A549 treated with DMSO at 1 μM for 4 hours (cell line): ENCODE data around the gene ZNF507. TPM values are rescaled to one million over a fixed set of nuclear protein-coding genes. Genes with fewer than 3 reads are reported as not detected.

Experiments used
- total RNA-seq: library from RNA; stranded (reverse); fragments of 200-300 nt; extraction: Qiagen RNA extraction; gene quantifications from 5 replicates; pipeline ENCODE4 v1.2.3, GENCODE V29; 2022; ENCODE audit warnings: low read depth

Gene ZNF507
- 15.1 to 21.9 TPM (median 19.0 TPM) in 5 replicates for total RNA-seq

DNA sequence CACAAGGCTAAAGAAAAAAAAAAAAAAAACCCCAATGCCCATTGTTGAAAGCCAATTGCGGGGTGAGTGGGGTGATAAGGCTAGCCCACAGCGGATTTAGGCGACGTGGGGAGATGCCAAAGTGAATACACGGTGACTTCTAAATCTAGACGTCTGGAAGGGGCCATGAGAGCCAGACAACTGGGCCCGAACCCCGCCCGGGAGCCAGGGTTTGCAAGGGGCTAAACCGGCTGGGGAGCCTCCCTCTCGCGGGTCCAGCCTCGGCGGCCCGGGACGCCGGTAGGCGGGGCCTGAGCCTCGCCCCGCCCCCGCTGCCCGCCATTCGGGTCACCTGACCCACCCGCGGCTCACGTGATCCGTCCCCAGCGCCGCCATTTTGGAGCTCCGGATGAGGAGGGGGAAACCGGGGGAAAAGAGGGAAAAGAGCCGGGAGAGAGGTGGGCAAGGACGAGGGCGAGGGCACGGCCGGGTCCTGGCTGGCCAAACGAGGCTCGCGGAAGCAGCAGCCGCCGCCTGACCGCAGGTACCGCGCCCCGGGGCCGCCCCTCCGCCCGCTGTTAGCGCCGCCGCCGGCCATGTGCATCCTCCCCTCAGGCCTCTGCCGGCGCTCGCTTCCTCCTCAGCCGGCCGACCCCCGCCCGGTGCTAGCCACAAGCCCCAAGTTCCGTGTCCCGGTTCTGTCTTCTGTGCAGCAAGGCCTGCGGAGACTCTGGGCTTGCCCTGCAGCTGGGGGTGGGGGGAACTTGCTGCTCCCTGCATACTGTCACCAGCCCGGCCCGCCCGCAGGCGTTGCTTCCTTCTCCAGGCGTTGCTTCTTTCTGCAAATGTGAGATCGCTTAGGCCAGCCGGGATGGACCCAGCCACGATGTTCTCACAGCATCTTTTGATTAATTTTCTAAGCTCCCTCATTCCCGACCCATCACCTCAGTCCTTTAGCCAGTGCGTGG lies at the start of gene ZNF507:
TSS of gene ZNF507 (plus strand) at position 350 of the 947 bp plus-strand sequence. CDS start 7,221 bp downstream, outside the sequence.

DNA sequence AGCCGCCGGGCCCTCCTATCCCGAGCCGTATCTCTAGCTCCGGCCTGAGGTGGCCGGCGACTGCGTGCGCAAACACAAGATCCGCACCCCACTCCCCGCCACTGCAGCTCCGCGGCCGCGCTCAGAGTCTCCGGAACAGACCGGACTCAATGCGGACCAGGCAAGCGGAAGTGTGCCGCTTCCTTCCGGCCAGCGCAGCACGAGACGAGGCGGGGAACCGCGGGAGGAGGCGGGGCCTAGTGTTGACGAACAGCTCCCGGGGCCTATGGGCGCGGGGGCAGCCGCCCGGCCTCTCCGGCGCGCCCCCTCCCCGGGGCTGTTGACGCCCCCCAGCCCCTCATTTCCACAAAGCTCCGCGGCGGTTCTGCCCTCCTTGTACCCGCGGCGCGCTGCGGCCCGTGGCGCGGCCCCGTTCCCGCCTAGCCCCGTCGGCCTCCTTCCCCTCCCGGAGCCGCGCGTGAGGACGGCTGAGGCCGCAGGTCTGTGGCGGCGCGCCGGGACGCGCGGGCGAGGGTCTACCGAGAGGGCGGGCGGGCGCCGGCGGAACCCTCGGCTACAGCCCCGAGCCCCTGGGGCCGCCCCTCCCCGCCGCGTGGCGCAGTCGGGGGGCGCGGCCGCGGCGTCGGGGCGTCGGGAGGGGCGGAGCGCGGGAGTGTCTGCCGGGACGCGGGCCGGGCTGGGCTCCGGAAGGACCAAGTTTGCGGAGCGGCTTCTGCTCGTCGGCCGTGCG lies 60.2 kb downstream of the ZNF507 start, which contains the start of gene DPY19L3:
TSS of gene DPY19L3 (plus strand) at position 340 of the 730 bp plus-strand sequence. CDS start 2,484 bp downstream, outside the sequence.

Other genes starting within 250 kb of the ZNF507 start
- 11.4 to 14.9 TPM (median 13.8 TPM) in 5 replicates for gene DPY19L3, start 60.2 kb downstream of the ZNF507 start, total RNA-seq
- 429 to 469 TPM (median 443 TPM) in 5 replicates for gene PDCD5, start 235.6 kb downstream of the ZNF507 start, total RNA-seq